ENCODE data around the gene HSD17B14. TPM values are rescaled to one million over a fixed set of nuclear protein-coding genes. Genes with fewer than 3 reads are reported as not detected.
A peak's percentile ranks its signal among the peaks of the same experiment; 100 is the strongest.
"Not testable (repeated sequence)": the region's sequence is repeated elsewhere in the genome, so short reads cannot be mapped to it uniquely, and the experiment has no call there.

HSD17B14 gene
- total RNA-seq, 1 experiment from 2014 or later: not detected

GRCh38 chr19:48867746-48868113, 31.4 kb upstream of the HSD17B14 start:
- peak; percentile 23 for DNase-seq (ENCODE audit: low spot score)

GRCh38 chr19:48867123-48867745, 30.9 kb upstream of the HSD17B14 start:
- DNase-seq (ENCODE audit: low spot score): no peak

- DNase-seq (ENCODE audit: low spot score): no peak
These were observed 30.4 kb upstream of the HSD17B14 start for GRCh38 chr19:48866692-48867091.

GRCh38 chr19:48862827-48863226, 26.5 kb upstream of the HSD17B14 start:
- no peak for DNase-seq (ENCODE audit: low spot score)

GRCh38 chr19:48861313-48861712, 25.0 kb upstream of the HSD17B14 start:
- DNase-seq (ENCODE audit: low spot score): no peak

GRCh38 chr19:48859711-48860572, 23.7 kb upstream of the HSD17B14 start:
- DNase-seq (ENCODE audit: low spot score): no peak

- no peak for DNase-seq (ENCODE audit: low spot score)
These were observed 22.9 kb upstream of the HSD17B14 start for GRCh38 chr19:48858984-48859710.

GRCh38 chr19:48856921-48857320, 20.6 kb upstream of the HSD17B14 start:
- DNase-seq (ENCODE audit: low spot score): no peak

- DNase-seq (ENCODE audit: low spot score): no peak
These were observed 17.8 kb upstream of the HSD17B14 start for GRCh38 chr19:48854103-48854502.

- no peak for DNase-seq (ENCODE audit: low spot score)
These were observed 17.2 kb upstream of the HSD17B14 start for GRCh38 chr19:48853483-48853882.

GRCh38 chr19:48852292-48852691, 16.0 kb upstream of the HSD17B14 start:
- DNase-seq (ENCODE audit: low spot score): no peak

- not testable (repeated sequence) for DNase-seq (ENCODE audit: low spot score)
These were observed 10.4 kb upstream of the HSD17B14 start for GRCh38 chr19:48846659-48847058.

- no peak for DNase-seq (ENCODE audit: low spot score)
These were observed 9.1 kb upstream of the HSD17B14 start for GRCh38 chr19:48845384-48845783.

- peak; percentile 67 for DNase-seq (ENCODE audit: low spot score)
These were observed 8.2 kb upstream of the HSD17B14 start for GRCh38 chr19:48844472-48844871.

GRCh38 chr19:48842789-48843162, 6.5 kb upstream of the HSD17B14 start:
- peak; percentile 83 for DNase-seq (ENCODE audit: low spot score)

- DNase-seq (ENCODE audit: low spot score): no peak
These were observed 5.3 kb upstream of the HSD17B14 start for GRCh38 chr19:48841571-48841970.

- no peak for DNase-seq (ENCODE audit: low spot score)
These were observed 4.8 kb upstream of the HSD17B14 start for GRCh38 chr19:48841047-48841446.

GRCh38 chr19:48837687-48838086, 1.4 kb upstream of the HSD17B14 start:
- no peak for DNase-seq (ENCODE audit: low spot score)

GRCh38 chr19:48837051-48837524, 797 bp upstream of the HSD17B14 start:
- DNase-seq (ENCODE audit: low spot score): no peak

GRCh38 chr19:48835734-48836088, 580 bp downstream of the HSD17B14 start:
- DNase-seq (ENCODE audit: low spot score): peak; percentile 99

- peak; percentile 25 for DNase-seq (ENCODE audit: low spot score)
These were observed 2.3 kb downstream of the HSD17B14 start for GRCh38 chr19:48833977-48834376.

GRCh38 chr19:48833049-48833448, 3.2 kb downstream of the HSD17B14 start:
- DNase-seq (ENCODE audit: low spot score): no peak

Data from HT-29 (cell line).